SK-N-SH treated with all-trans-retinoic acid at 6 μM for 48 hours (cell line): ENCODE data around the gene TRABD2B.
A peak's percentile ranks its signal among the peaks of the same experiment; 100 is the strongest.

Experiments used
- ATAC-seq: fragments of 200-7000 bp; cut with Tn5 transposase; 3 replicates; pipeline ENCODE4 v1.9.1; 2020; ENCODE audit warnings: mild to moderate bottlenecking, moderate library complexity
- ARNTL ChIP-seq: fragments of 450-650 bp; formaldehyde crosslinking; IDR thresholded peaks from 2 replicates; pipeline ENCODE4 v1.5.0; 2020; ENCODE audit warnings: low read depth, mild to moderate bottlenecking, moderate library complexity, borderline replicate concordance
- BACH2 ChIP-seq: fragments of 250-450 bp; sonication (Bioruptor Pico); IDR thresholded peaks from 2 replicates; pipeline ENCODE4 v1.9.0; 2021; ENCODE audit warnings: mild to moderate bottlenecking, borderline replicate concordance
- ESRRG ChIP-seq: fragments of 250-450 bp; sonication (Bioruptor Pico); IDR thresholded peaks from 2 replicates; pipeline ENCODE4 v1.6.1; 2021; ENCODE audit warnings: mild to moderate bottlenecking
- GLIS3 ChIP-seq: fragments of 250-450 bp; sonication (Bioruptor Pico); IDR thresholded peaks from 2 replicates; pipeline ENCODE4 v1.5.0; 2020; ENCODE audit warnings: mild to moderate bottlenecking, moderate library complexity
- ISL1 ChIP-seq: fragments of 250-450 bp; sonication (Bioruptor Pico); IDR thresholded peaks from 2 replicates; pipeline ENCODE4 v2.1.2; 2022; ENCODE audit warnings: mild to moderate bottlenecking, moderate library complexity
- OSR1 ChIP-seq: fragments of 250-450 bp; sonication (Bioruptor Pico); IDR thresholded peaks from 2 replicates; pipeline ENCODE4 v1.8.0; 2022; ENCODE audit warnings: moderate library complexity, mild to moderate bottlenecking, inconsistent platforms
- PATZ1 ChIP-seq: fragments of 250-450 bp; sonication (Bioruptor Pico); IDR thresholded peaks from 2 replicates; pipeline ENCODE4 v1.8.0; 2020; ENCODE audit warnings: mild to moderate bottlenecking, moderate library complexity, borderline replicate concordance
- PPARA ChIP-seq: fragments of 250-450 bp; sonication (Bioruptor Pico); IDR thresholded peaks from 2 replicates; pipeline ENCODE4 v1.5.0; 2020; ENCODE audit warnings: mild to moderate bottlenecking, borderline replicate concordance
- RARB ChIP-seq: fragments of 250-450 bp; sonication (Bioruptor Pico); IDR thresholded peaks from 2 replicates; pipeline ENCODE4 v1.8.0; 2021; ENCODE audit warnings: mild to moderate bottlenecking, moderate library complexity
- SNAI2 ChIP-seq: fragments of 250-450 bp; sonication (Bioruptor Pico); IDR thresholded peaks from 2 replicates; pipeline ENCODE4 v1.5.0; 2020; ENCODE audit warnings: mild to moderate bottlenecking, moderate library complexity
- TCF4 ChIP-seq: fragments of 250-450 bp; sonication (Bioruptor Pico); IDR thresholded peaks from 2 replicates; pipeline ENCODE4 v1.8.0; 2021; ENCODE audit warnings: mild to moderate bottlenecking, moderate library complexity, borderline replicate concordance
- TSHZ2 ChIP-seq: fragments of 250-450 bp; sonication (Bioruptor Pico); IDR thresholded peaks from 2 replicates; pipeline ENCODE4 v1.5.0; 2020; ENCODE audit warnings: mild to moderate bottlenecking, moderate library complexity
- ZC3H10 ChIP-seq: fragments of 250-450 bp; sonication (Bioruptor Pico); IDR thresholded peaks from 2 replicates; pipeline ENCODE4 v1.5.1; 2021; ENCODE audit warnings: mild to moderate bottlenecking, moderate library complexity
- ZFP3 ChIP-seq: fragments of 250-450 bp; sonication (Bioruptor Pico); IDR thresholded peaks from 2 replicates; pipeline ENCODE4 v1.5.0; 2020; ENCODE audit warnings: mild to moderate bottlenecking, moderate library complexity
- ZFP30 ChIP-seq: fragments of 450-650 bp; formaldehyde crosslinking; IDR thresholded peaks from 2 replicates; pipeline ENCODE4 v1.5.0; 2022; ENCODE audit warnings: mild to moderate bottlenecking, moderate library complexity
- ZNF565 ChIP-seq: fragments of 450-650 bp; formaldehyde crosslinking; conservative IDR thresholded peaks from 2 replicates; pipeline ENCODE4 v1.5.0; 2020; ENCODE audit warnings: low read depth, mild to moderate bottlenecking, moderate library complexity
- ZNF70 ChIP-seq: fragments of 450-650 bp; formaldehyde crosslinking; IDR thresholded peaks from 2 replicates; pipeline ENCODE4 v1.5.0; 2020; ENCODE audit warnings: mild to moderate bottlenecking, moderate library complexity
- ZNF8 ChIP-seq: fragments of 450-650 bp; formaldehyde crosslinking; IDR thresholded peaks from 2 replicates; pipeline ENCODE4 v1.5.0; 2020; ENCODE audit warnings: mild to moderate bottlenecking, moderate library complexity
- TF ChIP-seq, protein P1 (sequence below): fragments of 250-450 bp; sonication (Bioruptor Pico); IDR thresholded peaks from 2 replicates; pipeline ENCODE4 v1.8.0; 2021; ENCODE audit warnings: low read depth, mild to moderate bottlenecking, moderate library complexity, borderline replicate concordance

TRABD2B gene

GRCh38 chr1:47824297-47824696 is 172.9 kb downstream of the TRABD2B start:
- TF ChIP-seq RARB (CRISPR knock-in tag) = no peak
- no peak for TF ChIP-seq ZC3H10 (CRISPR knock-in tag)
- TF ChIP-seq BACH2 (CRISPR knock-in tag) = no peak
- ATAC-seq = no peak

DNA sequence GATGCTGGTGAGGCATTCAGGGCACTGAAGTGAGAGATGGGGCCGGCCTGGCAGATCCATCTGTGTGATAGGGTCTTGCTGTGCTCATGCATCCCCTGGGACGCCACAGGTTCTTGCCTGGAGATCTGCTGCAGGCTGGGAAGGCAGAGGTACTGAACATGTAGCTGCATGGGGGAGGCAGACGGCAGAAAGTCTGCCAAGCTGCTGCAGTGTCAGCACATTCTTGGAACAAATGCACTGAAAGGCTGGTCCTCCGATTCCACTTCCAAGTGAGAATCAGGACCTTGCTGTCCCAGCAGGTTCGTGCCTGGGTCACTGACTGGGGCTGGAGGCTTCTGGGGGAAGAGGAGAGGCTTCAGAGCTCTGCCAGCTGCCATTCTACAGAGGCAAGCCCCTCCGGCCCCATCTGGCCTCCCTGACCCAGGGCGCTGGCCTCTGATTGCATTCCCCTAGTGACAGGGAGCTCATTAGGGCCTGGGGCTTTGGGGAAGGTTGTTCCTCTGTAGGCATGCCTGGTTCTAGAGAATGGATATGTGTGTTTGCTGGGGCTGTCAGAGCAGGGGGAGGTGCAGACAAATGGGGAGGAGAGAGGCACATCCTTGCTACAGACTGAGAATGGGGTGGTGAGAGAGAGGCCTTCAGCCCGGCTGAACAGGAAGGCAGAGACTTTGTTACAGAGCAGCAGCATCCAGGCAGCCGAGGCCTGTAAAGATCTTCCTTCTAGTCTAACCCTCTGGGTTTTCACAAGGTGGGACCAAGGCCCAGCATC is 174.0 kb downstream of the TRABD2B start:
- ATAC-seq = no peak; the same call in 2 of the 3 replicates
- TF ChIP-seq ESRRG (CRISPR knock-in tag) (no peak), OSR1 (CRISPR knock-in tag) (no peak), ISL1 (CRISPR knock-in tag) (no peak), TCF4 (CRISPR knock-in tag) (peak; percentile 62; the same call in 1 of the 2 replicates)

DNA sequence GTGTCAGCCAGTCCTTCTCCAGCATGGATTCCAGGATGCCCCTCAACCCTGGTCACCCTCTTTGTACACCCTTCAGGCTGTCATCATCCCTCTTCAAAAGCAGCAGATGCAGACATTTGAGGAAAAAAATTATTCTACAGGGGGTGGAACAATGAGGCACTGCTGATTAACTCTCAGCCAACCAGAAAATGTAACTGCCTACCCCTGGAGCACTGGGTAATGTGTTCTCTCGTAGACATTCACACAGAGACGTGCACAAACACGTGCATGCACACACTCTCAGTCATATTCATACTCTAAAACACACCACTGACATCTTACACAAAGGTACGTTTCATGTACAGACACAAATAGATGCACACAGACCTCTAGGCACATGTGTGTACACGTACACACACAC is 175.4 kb downstream of the TRABD2B start:
- ATAC-seq = no peak

DNA sequence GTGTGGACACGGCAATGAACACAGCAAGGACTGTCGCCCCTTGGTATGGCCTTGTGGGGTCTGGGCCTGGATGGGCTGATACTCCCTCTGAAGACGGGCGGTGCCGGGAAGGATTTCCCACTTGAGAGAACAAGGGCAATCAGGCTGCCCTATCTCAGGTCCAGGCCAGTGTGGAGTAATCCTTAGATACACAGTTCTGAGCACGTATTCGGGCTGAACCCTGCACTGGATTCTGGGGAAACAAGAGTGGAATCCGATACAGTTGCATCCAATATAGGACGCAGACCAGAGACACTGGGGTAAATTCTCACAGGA is 177.7 kb downstream of the TRABD2B start:
- ATAC-seq = no peak
- TF ChIP-seq TSHZ2 (CRISPR knock-in tag) (no peak), ZNF565 (CRISPR knock-in tag) (no peak), PATZ1 (CRISPR knock-in tag) (no peak), BACH2 (CRISPR knock-in tag) (no peak), ARNTL (CRISPR knock-in tag) (no peak), RARB (CRISPR knock-in tag) (no peak), ZNF70 (no peak)

More for the DNA sequence above, 175.4 kb downstream of the TRABD2B start:
- TF ChIP-seq SNAI2 (CRISPR knock-in tag) = no peak

DNA sequence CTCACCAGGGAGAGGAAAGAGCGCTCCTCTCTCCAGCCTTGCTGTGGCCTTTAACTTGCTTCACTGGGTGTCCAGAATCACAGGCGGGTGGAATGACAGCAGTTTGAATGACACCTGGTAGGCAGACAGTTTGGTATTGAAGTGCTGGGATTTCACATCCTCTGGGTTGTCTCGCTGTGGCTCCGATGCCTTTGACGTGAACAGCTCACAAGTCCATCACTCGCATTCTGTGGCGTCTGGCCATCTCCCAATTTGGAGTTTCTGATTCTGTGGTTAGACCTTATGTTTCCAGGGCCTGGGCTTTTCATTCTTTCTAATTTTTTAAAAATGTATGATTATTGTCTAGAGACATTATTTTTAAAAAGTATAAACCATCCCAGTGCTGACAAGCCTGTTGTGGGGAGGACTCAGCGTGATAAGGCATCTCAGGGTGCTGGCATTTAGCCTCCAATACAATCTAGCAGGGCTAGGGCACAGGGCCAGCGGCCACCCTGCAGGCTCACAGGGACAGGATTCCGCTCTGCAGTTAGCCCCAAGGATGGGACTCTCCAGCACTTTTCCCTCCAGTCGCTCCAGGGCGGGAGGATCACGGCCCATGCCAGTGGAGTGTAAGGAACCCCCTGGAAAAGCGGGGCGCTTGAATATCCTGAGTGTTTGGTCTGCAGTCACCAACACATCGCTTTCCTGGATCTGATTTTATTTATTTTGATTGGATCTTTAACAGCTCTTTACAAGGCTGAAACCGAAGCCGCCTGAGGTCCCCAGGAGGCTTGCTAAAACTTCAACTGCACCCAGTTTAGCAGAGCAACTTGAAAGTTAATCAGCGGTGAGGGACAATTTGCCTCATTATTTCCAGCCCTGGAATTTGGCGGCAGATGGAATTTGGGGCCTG is 178.3 kb downstream of the TRABD2B start:
- TF ChIP-seq ZFP3 (no peak), ZC3H10 (CRISPR knock-in tag) (no peak), PATZ1 (CRISPR knock-in tag) (no peak), ZNF8 (CRISPR knock-in tag) (no peak), ZNF70 (no peak), RARB (CRISPR knock-in tag) (no peak), SNAI2 (CRISPR knock-in tag) (no peak), GLIS3 (CRISPR knock-in tag) (no peak), ISL1 (CRISPR knock-in tag) (no peak), ZFP30 (CRISPR knock-in tag) (no peak), ARNTL (CRISPR knock-in tag) (no peak), BACH2 (CRISPR knock-in tag) (no peak), TCF4 (CRISPR knock-in tag) (no peak), PPARA (no peak)
- TF ChIP-seq, protein P1, sequence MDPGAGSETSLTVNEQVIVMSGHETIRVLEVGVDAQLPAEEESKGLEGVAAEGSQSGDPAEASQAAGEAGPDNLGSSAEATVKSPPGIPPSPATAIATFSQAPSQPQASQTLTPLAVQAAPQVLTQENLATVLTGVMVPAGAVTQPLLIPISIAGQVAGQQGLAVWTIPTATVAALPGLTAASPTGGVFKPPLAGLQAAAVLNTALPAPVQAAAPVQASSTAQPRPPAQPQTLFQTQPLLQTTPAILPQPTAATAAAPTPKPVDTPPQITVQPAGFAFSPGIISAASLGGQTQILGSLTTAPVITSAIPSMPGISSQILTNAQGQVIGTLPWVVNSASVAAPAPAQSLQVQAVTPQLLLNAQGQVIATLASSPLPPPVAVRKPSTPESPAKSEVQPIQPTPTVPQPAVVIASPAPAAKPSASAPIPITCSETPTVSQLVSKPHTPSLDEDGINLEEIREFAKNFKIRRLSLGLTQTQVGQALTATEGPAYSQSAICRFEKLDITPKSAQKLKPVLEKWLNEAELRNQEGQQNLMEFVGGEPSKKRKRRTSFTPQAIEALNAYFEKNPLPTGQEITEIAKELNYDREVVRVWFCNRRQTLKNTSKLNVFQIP (CRISPR knock-in tag) = no peak
- ATAC-seq = no peak
